Measurements from ENCODE around the gene NRXN3.

NRXN3 gene

GRCh38 chr14:78705989-78706388 is 535.8 kb downstream of the NRXN3 start:
- TF ChIP-seq, protein P1, sequence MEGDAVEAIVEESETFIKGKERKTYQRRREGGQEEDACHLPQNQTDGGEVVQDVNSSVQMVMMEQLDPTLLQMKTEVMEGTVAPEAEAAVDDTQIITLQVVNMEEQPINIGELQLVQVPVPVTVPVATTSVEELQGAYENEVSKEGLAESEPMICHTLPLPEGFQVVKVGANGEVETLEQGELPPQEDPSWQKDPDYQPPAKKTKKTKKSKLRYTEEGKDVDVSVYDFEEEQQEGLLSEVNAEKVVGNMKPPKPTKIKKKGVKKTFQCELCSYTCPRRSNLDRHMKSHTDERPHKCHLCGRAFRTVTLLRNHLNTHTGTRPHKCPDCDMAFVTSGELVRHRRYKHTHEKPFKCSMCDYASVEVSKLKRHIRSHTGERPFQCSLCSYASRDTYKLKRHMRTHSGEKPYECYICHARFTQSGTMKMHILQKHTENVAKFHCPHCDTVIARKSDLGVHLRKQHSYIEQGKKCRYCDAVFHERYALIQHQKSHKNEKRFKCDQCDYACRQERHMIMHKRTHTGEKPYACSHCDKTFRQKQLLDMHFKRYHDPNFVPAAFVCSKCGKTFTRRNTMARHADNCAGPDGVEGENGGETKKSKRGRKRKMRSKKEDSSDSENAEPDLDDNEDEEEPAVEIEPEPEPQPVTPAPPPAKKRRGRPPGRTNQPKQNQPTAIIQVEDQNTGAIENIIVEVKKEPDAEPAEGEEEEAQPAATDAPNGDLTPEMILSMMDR (conservative IDR thresholded peaks at IDR 0.05; ENCODE audit: low read depth, low read length) = no peak
- DNase-seq (ENCODE audit: low read depth) = no peak
- H3K4me3 ChIP-seq (ENCODE audit: low read length) = no peak overlapping the region

- DNase-seq (ENCODE audit: low read depth) = no peak
- no peak overlapping the region for H3K4me3 ChIP-seq (ENCODE audit: low read length)
- TF ChIP-seq, protein P1 (conservative IDR thresholded peaks at IDR 0.05; ENCODE audit: low read depth, low read length) = no peak
Observed at GRCh38 chr14:78709795-78710557, 539.8 kb downstream of the NRXN3 start.

GRCh38 chr14:78710963-78711362 is 540.8 kb downstream of the NRXN3 start:
- no peak for DNase-seq (ENCODE audit: low read depth)
- TF ChIP-seq, protein P1 (conservative IDR thresholded peaks at IDR 0.05; ENCODE audit: low read depth, low read length) = no peak
- no peak overlapping the region for H3K4me3 ChIP-seq (ENCODE audit: low read length)

- TF ChIP-seq, protein P1 (conservative IDR thresholded peaks at IDR 0.05; ENCODE audit: low read depth, low read length) = no peak
- no peak for DNase-seq (ENCODE audit: low read depth)
- H3K4me3 ChIP-seq (ENCODE audit: low read length) = no peak overlapping the region
Observed at GRCh38 chr14:78713716-78714115, 543.5 kb downstream of the NRXN3 start.

GRCh38 chr14:78714711-78715110 is 544.5 kb downstream of the NRXN3 start:
- TF ChIP-seq, protein P1 (conservative IDR thresholded peaks at IDR 0.05; ENCODE audit: low read depth, low read length) = no peak
- no peak overlapping the region for H3K4me3 ChIP-seq (ENCODE audit: low read length)
- no peak for DNase-seq (ENCODE audit: low read depth)

DNA sequence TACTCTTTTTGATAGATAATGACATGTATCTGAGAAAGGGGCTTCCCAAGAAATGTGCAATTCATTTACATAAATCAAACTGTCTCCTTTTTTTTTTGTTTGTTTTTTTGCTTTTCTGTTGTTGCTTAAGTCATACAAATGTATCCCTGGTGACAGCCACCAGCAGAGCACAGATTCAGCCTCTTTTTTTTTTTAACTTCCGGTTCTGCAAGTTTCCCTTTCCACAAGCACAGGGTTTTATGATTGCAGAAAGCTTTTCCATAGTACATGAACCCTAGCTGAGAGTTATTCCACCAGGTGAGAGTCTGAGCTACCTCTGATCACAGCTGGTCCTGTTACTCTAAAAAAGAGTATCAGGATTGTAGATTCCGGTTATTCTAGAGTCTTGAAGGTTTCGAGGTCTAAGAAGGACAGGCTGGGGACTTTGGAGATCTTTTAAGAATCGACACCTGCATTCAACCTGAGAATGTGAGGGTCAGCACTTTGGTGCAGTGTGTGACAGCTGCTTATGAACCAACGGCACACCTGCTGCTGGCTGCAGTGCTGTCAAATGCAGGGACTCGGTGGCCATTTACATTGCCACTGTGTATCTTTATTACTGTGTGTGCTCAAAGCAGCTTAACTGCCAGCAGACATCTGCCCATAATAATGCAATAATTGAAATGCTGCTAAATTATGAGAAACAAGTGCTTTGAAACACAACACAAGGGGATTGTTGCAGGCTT is 551.7 kb downstream of the NRXN3 start:
- no peak overlapping the region for H3K4me3 ChIP-seq (ENCODE audit: low read length)
- TF ChIP-seq, protein P1 (conservative IDR thresholded peaks at IDR 0.05; ENCODE audit: low read depth, low read length) = no peak

GRCh38 chr14:78725086-78725485 is 554.9 kb downstream of the NRXN3 start:
- DNase-seq (ENCODE audit: low read depth) = no peak
- H3K4me3 ChIP-seq (ENCODE audit: low read length) = no peak overlapping the region
- TF ChIP-seq, protein P1 (conservative IDR thresholded peaks at IDR 0.05; ENCODE audit: low read depth, low read length) = no peak

More for the DNA sequence above, 551.7 kb downstream of the NRXN3 start:
- DNase-seq (ENCODE audit: low read depth) = no peak
